ENCODE data around the gene ECSCR.
"Not testable (repeated sequence)": the region's sequence is repeated elsewhere in the genome, so short reads cannot be mapped to it uniquely, and the experiment has no call there.

The ECSCR gene, protein sequence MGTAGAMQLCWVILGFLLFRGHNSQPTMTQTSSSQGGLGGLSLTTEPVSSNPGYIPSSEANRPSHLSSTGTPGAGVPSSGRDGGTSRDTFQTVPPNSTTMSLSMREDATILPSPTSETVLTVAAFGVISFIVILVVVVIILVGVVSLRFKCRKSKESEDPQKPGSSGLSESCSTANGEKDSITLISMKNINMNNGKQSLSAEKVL

GRCh38 chr5:139462586-139463276 lies at the start of gene ECSCR:
Gene ECSCR, minus strand, starts transcription at chr5:139462743. Its CDS starts 73 bp downstream, at chr5:139462670.
- DNase-seq: no peak

GRCh38 chr5:139504722-139505121 lies 42.2 kb upstream of the ECSCR start:
- DNase-seq: not testable (repeated sequence)

DNA sequence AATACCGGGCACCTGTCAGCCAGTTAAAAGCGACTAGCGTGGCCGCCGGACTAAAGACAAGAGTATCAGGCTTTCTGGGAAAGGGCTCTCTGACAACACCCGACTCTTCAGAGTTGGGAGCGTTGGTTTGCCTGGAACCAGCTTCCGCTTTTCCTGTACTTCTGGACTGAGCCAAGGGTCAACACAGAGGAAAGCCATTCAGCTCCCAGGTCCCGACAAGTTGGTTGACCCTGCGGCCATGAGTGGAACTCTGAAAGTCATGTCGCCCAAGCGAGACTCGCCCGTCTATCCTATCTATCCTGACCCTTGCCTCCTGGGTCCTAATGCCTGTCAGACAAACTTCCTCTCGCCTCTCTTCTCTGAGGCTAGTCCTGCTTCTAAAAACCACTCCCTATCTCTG lies 41.3 kb upstream of the ECSCR start:
- not testable (repeated sequence) for DNase-seq

DNA sequence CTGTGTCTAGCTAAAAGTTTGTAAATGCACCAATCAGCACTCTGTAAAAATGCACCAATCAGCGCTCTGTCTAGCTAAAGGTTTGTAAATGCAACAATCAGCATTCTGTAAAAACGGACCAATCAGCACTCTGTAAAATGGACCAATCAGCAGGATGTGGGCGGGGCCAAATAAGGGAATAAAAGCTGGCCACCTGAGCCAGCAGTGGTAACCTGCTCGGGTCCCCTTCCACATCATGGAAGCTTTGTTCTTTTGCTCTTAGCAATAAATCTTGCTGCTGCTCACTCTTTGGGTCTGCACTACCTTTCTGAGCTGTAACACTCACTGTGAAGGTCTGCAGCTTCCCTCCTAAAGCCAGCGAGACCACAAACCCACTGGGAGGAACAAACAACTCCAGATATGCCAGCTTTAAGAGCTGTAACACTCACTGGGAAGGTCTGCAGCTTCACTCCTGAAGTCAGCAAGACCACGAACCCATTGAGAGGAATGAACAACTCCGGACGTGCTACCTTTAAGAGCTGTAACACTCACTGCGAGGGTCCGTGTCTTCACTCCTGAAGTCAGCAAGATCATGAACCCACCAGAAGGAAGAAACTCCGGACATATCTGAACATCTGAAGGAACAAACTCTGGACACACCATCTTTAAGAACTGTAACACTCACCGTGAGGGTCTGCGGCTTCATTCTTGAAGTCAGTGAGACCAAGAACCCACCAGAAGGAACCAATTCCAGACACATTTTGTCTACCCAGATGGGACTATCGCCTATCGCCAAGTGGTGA lies 40.7 kb upstream of the ECSCR start:
- not testable (repeated sequence) for DNase-seq

GRCh38 chr5:139501381-139501780 lies 38.8 kb upstream of the ECSCR start:
- DNase-seq: no peak

DNA sequence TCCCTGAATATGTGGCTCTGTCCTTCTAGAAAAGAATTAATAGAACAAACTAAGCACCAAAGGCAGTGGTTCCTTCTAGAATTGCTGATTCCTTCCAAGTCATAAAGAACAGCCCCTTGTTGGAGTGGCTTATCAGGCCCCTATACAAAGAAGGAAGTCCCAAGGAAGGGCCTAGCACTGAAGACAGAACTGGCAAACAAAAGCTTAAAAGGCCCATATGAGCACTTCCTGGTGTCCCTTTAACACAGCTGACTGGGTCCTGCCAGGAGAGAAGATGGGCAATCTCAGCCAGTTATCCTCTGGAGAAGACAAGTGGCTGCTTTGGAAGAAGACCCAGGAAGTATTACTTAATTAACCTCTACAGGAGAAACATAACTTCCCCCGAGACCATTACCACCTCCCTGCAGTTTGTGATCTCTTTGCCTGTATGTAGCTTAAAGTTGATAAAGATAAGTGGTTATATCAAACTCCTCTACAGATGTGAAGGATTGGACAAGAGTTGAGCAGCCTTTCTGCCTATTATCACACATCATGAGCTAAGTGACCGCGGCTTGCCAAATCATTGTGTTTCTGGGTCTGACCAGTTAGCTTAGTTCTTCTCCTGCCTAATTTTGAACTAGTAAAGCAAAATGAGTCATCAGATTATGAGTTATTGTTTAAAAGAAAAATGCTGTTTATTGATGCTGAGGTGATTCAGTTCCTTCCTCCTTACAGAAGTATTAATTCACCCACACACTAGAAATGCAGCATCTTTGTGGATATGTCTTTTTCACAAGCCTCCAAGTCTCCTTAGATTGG lies 33.3 kb upstream of the ECSCR start:
- DNase-seq: no peak

- no peak for DNase-seq
Observed at GRCh38 chr5:139494832-139495231, 32.3 kb upstream of the ECSCR start.

DNA sequence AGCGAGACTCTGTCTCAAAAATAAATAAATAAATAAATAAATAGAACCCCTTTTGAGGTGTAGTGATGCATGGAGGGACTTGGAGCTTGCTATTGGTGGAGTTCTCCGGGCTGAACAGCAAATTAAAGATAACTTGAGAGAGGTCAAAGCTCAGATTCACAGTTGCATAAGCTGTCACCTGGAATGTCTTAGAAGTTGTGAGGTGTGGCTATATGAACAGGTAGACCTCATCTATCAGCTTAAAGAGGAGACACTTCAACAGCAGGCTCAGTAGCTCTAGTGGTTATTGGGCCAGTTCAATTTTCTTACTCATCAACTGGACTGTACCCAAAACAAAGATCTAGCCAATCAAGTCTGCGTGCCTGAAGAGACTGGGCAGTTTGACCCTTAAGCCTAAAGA lies 31.7 kb upstream of the ECSCR start:
- DNase-seq: no peak

- DNase-seq: no peak
Observed at GRCh38 chr5:139492700-139493192, 30.2 kb upstream of the ECSCR start.

DNA sequence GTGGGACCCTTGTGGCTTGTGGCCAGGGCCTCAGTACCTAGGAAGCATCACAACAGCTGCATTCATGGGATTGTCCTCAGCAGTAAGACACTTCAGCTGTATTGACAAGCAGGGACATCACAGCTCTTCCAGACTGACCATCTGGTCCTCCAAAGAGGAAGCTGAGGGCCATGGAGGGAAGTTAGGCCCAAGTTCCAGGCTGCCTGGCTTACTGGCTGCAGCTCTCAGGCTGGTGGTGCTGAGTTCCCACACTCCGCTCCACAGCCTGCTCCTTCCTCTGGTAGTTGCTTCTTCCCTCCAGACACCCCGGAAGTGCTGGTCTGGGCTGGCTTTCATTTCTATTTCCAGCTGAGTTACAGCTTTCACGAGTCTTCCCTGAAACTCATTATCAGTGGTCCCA lies 25.7 kb upstream of the ECSCR start:
- DNase-seq: no peak

GRCh38 chr5:139486201-139486600 lies 23.7 kb upstream of the ECSCR start:
- DNase-seq: no peak

- not testable (repeated sequence) for DNase-seq
Observed at GRCh38 chr5:139482890-139483208, 20.3 kb upstream of the ECSCR start.

GRCh38 chr5:139482050-139482889 lies 19.7 kb upstream of the ECSCR start, which contains the start of gene STING1:
Gene STING1, minus strand, starts transcription at chr5:139482758. Its CDS starts 1,054 bp downstream, at chr5:139481704.
- DNase-seq: peak; percentile 84

GRCh38 chr5:139481580-139482049 lies 19.1 kb upstream of the ECSCR start:
- peak; percentile 27 for DNase-seq

DNA sequence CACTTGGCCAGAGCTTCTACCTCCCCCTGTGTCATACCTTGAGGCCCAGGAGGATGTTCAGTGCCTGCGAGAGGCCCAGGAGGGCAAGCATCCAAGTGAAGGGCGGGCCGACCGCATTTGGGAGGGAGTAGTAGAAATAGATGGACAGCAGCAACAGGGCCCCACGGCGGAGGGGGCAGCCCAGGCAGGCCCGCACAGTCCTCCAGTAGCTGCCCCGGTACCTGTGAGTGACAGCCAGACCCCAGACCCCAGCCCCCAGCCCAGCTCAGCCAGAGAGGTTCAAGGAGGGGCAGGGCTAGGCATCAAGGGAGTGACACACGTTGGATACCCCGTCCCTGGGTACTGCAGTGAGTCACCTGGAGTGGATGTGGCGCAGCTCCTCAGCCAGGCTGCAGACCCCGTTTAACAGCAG lies 18.6 kb upstream of the ECSCR start:
- DNase-seq: no peak

GRCh38 chr5:139479729-139480128 lies 17.2 kb upstream of the ECSCR start:
- not testable (repeated sequence) for DNase-seq

DNA sequence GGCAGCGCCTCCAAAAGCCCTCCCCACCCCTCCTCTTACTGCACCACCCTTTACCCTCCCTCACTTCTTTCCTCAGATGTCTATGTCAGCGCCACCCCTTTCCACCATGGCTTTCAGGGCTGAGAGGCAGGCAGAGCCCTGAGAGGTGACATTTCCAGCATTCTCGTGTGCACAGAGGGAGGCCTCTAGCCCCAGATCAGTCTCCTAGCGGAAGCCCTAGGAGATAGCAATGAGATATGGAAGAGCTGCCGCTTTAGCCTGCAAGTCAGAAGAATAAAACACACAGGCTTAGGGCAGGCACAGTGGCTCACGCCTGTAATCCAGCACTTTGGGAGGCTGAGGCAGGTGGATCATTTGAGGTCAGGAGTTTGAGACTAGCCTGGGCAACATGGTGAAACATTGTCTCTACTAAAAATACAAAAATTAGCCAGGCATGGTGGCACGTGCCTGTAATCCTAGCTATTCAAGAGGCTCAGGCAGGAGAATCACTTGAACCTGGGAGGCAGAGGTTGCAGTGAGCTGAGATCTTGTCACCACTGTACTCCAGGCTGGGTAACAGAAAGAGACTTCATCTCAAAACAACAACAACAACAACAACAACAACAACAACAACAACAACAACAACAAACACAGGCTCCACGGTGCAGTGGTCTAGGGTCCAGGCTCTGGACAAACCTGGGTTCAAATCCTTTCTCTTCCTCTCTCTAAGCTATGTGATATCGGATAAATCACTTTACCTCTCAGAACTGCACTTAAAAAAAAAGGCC lies 16.3 kb upstream of the ECSCR start:
- not testable (repeated sequence) for DNase-seq

GRCh38 chr5:139475865-139476617 lies 13.5 kb upstream of the ECSCR start:
- no peak for DNase-seq

DNA sequence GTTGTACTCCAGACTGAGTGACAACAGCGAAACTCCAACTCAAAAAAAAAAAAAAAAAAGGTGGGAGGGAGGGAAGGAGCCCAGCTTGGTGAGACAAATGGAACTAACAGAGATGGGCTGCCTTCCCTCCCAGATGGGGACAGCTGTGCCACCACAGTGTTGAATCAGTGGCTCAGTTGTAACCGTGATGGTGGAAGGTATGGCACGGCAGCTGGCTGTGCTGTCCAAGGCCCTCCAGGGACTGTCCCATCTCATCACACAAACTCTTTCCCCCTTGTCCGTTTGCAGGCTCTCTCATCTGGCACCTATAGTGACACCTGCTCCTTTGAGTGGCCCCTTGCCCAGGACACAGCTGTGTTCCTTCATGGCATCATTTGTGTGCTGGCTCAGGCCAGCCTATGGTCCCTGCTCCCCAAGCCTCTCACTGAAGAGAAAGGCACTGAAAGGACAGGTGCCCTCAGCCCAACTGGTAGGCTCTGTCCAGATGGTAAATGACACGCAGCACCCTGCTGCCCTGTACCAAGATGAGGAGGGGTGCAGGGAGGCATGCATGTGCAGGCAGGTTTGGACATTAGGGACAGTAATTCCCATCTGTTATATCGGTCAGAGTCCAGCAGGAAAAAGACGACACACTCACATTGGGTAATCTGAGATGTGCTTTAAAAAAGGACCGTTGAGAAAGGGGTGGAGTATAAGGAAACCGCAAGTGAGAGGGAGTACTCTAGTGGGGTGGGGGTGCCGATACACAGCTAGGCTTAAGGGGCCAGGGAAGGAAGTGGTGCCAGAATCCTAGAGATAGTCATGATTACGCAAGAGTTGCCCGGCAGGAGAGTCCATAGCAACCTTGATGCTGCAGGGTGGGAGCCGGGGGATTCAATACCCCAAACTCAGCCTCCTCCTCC lies 12.6 kb upstream of the ECSCR start:
- peak; percentile 33 for DNase-seq

Measured in DMS79 (cell line).